Stimulated activated naive B cell treated with anti-CD40 and anti-IgM and Interleukin-4, amounts not matched to agents 10 μg/mL and 1 μg/mL and 100 μg/mL, for 72 hours (primary cell): ENCODE data around the gene HTRA3.

Experiments
- ATAC-seq, 2 donors: fragments of 150-1000 bp; cut with Tn5 transposase; replicated peaks; 2 replicates each; pipeline ENCODE4 v1.10.0; 2021; ENCODE audit warnings: moderate library complexity in 1 of 2
- DNase-seq: peaks from one replicate; pipeline ENCODE4 v3.0.0; 2021
- H3K27ac Mint-ChIP-seq: one replicate; pipeline ENCODE4 v1.8.0; 2022; ENCODE audit warnings: mild to moderate bottlenecking, mixed read lengths
- H3K27me3 Mint-ChIP-seq, 2 donors: one replicate each; pipeline ENCODE4 v1.8.0; 2022; ENCODE audit warnings: mixed read lengths in 2 of 2
- H3K36me3 Mint-ChIP-seq, 2 donors: one replicate each; pipeline ENCODE4 v1.8.0; 2022; ENCODE audit warnings: mixed read lengths in 2 of 2, mild to moderate bottlenecking in 1 of 2
- H3K4me1 Mint-ChIP-seq, 2 donors: one replicate each; pipeline ENCODE4 v1.8.0; 2022; ENCODE audit warnings: mixed read lengths in 2 of 2, mild to moderate bottlenecking in 1 of 2
- H3K4me3 Mint-ChIP-seq, 2 donors: one replicate each; pipeline ENCODE4 v1.8.0; 2022; ENCODE audit warnings: mild to moderate bottlenecking in 2 of 2, mixed read lengths in 2 of 2, moderate library complexity in 1 of 2
- H3K9me3 Mint-ChIP-seq, 2 donors: one replicate each; pipeline ENCODE4 v1.8.0; 2022; ENCODE audit warnings: mixed read lengths in 2 of 2, mild to moderate bottlenecking in 1 of 2

Gene HTRA3

DNA sequence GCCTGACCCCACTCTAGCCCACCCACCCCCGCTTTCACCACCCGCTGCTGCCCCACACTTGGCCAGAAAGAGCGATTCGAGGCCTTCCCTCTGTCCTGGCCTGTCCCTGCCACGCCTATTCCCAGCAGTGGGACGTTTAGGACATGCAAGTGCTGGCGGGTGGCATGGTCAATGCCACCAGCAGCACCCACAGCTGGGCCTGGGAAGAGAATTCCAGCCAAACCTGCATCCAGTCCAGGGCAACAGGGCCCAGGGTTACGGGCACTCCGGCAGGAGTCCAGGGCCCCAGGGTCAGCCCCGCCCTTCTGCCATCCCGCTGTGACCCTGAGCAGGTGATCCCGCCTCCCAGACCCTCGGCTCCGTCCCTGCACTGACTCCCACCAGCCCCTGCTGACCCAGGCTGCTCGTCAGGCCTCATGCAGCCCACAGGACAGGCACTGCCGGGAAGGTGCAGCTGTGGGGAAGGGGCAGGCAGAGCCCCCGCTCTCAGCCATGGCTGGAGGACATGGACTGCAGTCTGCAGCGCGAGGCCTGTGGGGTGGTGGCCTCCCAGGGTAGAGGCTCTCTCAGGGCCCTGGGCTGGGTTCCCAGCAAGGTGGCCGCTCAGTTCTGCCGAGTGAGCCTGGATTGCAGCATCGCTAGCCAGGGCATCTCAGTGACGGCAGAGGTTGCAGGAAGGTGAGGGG lies 6.8 kb upstream of the HTRA3 start:
- H3K27ac Mint-ChIP-seq = no peak overlapping the region
- H3K27me3 Mint-ChIP-seq = peaks cover 15 to 22% of the 10 kb centered on the region in 2 donors
- H3K9me3 Mint-ChIP-seq = no peaks in the 10 kb centered on the region
- no peak for DNase-seq
- no peak for ATAC-seq
- H3K4me3 Mint-ChIP-seq = no peak overlapping the region
- no peaks in the 10 kb centered on the region for H3K36me3 Mint-ChIP-seq
- peaks cover 0 to 2% of the 10 kb centered on the region in 2 donors for H3K4me1 Mint-ChIP-seq

- no peak overlapping the region for H3K4me3 Mint-ChIP-seq
- DNase-seq (no peak), ATAC-seq (no peak)
- no peaks in the 10 kb centered on the region for H3K9me3 Mint-ChIP-seq
- H3K27ac Mint-ChIP-seq = no peak overlapping the region
- H3K36me3 Mint-ChIP-seq = no peaks in the 10 kb centered on the region
- peaks cover 0 to 2% of the 10 kb centered on the region in 2 donors for H3K4me1 Mint-ChIP-seq
- peaks cover 19 to 21% of the 10 kb centered on the region in 2 donors for H3K27me3 Mint-ChIP-seq
These were observed 6.2 kb upstream of the HTRA3 start for GRCh38 chr4:8263397-8263796.

DNA sequence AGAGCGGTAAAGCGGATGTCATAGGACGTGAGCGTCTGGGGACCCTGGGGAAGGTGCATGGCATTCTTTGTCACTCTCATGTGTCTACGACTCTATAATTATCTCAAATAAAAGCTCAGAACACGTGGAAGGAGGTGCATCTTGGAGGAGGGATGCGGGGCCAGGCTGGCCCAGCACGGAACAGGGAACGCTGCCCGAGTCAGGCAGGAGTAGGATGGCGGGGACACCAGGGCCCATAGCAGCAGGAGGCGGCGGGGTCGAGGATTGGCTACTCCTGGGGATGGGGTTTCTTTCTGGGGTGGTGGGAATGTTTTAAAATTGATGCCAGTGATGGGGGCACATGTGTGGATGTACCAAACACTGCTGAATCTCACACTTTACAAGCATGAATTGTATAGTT lies 5.4 kb upstream of the HTRA3 start:
- Mint-ChIP-seq H3K36me3 (no peaks in the 10 kb centered on the region), H3K27me3 (peaks cover 26 to 27% of the 10 kb centered on the region in 2 donors), H3K4me1 (peaks cover 0 to 2% of the 10 kb centered on the region in 2 donors), H3K27ac (no peak overlapping the region), H3K4me3 (no peak overlapping the region), H3K9me3 (no peaks in the 10 kb centered on the region)
- DNase-seq (no peak), ATAC-seq (no peak)

- peaks cover 29 to 33% of the 10 kb centered on the region in 2 donors for H3K27me3 Mint-ChIP-seq
- no peak overlapping the region for H3K27ac Mint-ChIP-seq
- DNase-seq (no peak), ATAC-seq (no peak)
- no peaks in the 10 kb centered on the region for H3K9me3 Mint-ChIP-seq
- H3K4me3 Mint-ChIP-seq = no peak overlapping the region
- peaks cover 0 to 4% of the 10 kb centered on the region in 2 donors for H3K4me1 Mint-ChIP-seq
- no peaks in the 10 kb centered on the region for H3K36me3 Mint-ChIP-seq
These were observed 4.2 kb upstream of the HTRA3 start for GRCh38 chr4:8265171-8265929.

- peaks cover 0 to 4% of the 10 kb centered on the region in 2 donors for H3K4me1 Mint-ChIP-seq
- ATAC-seq = no peak
- no peaks in the 10 kb centered on the region for H3K9me3 Mint-ChIP-seq
- peaks cover 34 to 40% of the 10 kb centered on the region in 2 donors for H3K27me3 Mint-ChIP-seq
- H3K27ac Mint-ChIP-seq = no peak overlapping the region
- H3K36me3 Mint-ChIP-seq = no peaks in the 10 kb centered on the region
- no peak overlapping the region for H3K4me3 Mint-ChIP-seq
- DNase-seq = no peak
These were observed 3.5 kb upstream of the HTRA3 start for GRCh38 chr4:8266088-8266487.

GRCh38 chr4:8266508-8266907 lies 3.0 kb upstream of the HTRA3 start:
- no peak overlapping the region for H3K27ac Mint-ChIP-seq
- H3K27me3 Mint-ChIP-seq = peaks cover 38 to 44% of the 10 kb centered on the region in 2 donors
- no peaks in the 10 kb centered on the region for H3K9me3 Mint-ChIP-seq
- peaks cover 0 to 4% of the 10 kb centered on the region in 2 donors for H3K4me1 Mint-ChIP-seq
- ATAC-seq (no peak), DNase-seq (no peak)
- no peaks in the 10 kb centered on the region for H3K36me3 Mint-ChIP-seq
- H3K4me3 Mint-ChIP-seq = no peak overlapping the region

DNA sequence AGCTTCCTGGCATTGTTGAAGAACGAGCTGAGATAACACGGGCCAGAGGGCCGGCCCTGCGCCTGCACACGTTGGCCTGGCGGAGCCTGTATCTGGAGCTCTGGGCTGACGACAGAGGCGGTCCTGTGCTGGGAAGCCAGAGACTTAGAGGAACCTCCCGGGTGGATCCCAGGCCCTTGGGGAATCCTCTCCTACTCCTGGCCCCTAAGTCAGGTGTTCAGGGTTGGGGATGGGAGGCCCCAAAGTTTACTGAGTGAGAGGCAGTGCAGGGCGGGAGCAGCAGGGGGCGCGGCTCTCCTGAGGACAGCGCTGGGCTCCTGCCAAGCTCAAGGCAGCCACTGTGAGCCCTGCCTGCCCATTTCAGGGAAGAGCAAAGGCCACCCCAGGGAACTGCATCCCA lies 2.5 kb upstream of the HTRA3 start:
- no peaks in the 10 kb centered on the region for H3K36me3 Mint-ChIP-seq
- H3K27ac Mint-ChIP-seq = no peak overlapping the region
- H3K4me3 Mint-ChIP-seq = no peak overlapping the region
- ATAC-seq (peak; percentile 70 to 77), DNase-seq (peak; percentile 15)
- no peaks in the 10 kb centered on the region for H3K9me3 Mint-ChIP-seq
- peaks cover 0 to 4% of the 10 kb centered on the region in 2 donors for H3K4me1 Mint-ChIP-seq
- peaks cover 44 to 50% of the 10 kb centered on the region in 2 donors for H3K27me3 Mint-ChIP-seq

DNA sequence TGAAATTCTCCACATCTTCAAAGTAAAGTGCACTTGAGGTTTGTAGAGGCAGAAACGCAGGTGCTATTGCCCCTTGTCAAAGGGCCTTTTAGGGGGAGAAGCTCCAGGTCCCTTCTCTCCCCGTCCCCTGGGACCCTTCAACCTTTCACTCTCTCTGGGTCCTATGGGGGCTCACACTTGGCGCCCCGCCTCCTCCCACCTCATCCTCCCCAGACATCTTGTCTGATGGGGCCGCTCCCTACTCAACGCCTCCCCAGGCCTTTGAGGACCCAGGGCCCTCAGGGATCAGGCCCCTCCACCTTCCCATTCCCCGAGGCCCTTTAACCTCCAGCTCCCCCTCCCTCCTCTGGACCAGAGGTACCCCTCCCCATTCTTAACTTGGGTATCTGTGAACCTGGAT lies 1.3 kb upstream of the HTRA3 start:
- Mint-ChIP-seq H3K27ac (no peak overlapping the region), H3K4me1 (peaks cover 0 to 4% of the 10 kb centered on the region in 2 donors), H3K27me3 (peaks cover 50 to 57% of the 10 kb centered on the region in 2 donors), H3K9me3 (no peaks in the 10 kb centered on the region), H3K36me3 (no peaks in the 10 kb centered on the region), H3K4me3 (no peak overlapping the region)
- ATAC-seq (no peak), DNase-seq (no peak)

GRCh38 chr4:8268901-8269534 lies 536 bp upstream of the HTRA3 start:
- no peaks in the 10 kb centered on the region for H3K9me3 Mint-ChIP-seq
- ATAC-seq (no peak), DNase-seq (no peak)
- H3K4me1 Mint-ChIP-seq = peaks cover 0 to 1% of the 10 kb centered on the region in 2 donors
- H3K27me3 Mint-ChIP-seq = peaks cover 49 to 59% of the 10 kb centered on the region in 2 donors
- H3K27ac Mint-ChIP-seq = no peak overlapping the region
- H3K36me3 Mint-ChIP-seq = no peaks in the 10 kb centered on the region
- no peak overlapping the region for H3K4me3 Mint-ChIP-seq

- no peak for ATAC-seq
- DNase-seq = no peak
- Mint-ChIP-seq H3K27me3 (peaks cover 51 to 71% of the 10 kb centered on the region in 2 donors), H3K27ac (no peak overlapping the region), H3K4me1 (peaks cover 0 to 1% of the 10 kb centered on the region in 2 donors), H3K36me3 (no peaks in the 10 kb centered on the region), H3K4me3 (no peak overlapping the region), H3K9me3 (no peaks in the 10 kb centered on the region)
These were observed 841 bp downstream of the HTRA3 start for GRCh38 chr4:8270418-8270771.

GRCh38 chr4:8270912-8271815 lies 1.6 kb downstream of the HTRA3 start:
- DNase-seq (no peak), ATAC-seq (no peak)
- no peaks in the 10 kb centered on the region for H3K36me3 Mint-ChIP-seq
- H3K4me3 Mint-ChIP-seq = no peak overlapping the region
- H3K9me3 Mint-ChIP-seq = no peaks in the 10 kb centered on the region
- no peak overlapping the region for H3K27ac Mint-ChIP-seq
- peaks cover 0 to 1% of the 10 kb centered on the region in 2 donors for H3K4me1 Mint-ChIP-seq
- peaks cover 50 to 68% of the 10 kb centered on the region in 2 donors for H3K27me3 Mint-ChIP-seq

DNA sequence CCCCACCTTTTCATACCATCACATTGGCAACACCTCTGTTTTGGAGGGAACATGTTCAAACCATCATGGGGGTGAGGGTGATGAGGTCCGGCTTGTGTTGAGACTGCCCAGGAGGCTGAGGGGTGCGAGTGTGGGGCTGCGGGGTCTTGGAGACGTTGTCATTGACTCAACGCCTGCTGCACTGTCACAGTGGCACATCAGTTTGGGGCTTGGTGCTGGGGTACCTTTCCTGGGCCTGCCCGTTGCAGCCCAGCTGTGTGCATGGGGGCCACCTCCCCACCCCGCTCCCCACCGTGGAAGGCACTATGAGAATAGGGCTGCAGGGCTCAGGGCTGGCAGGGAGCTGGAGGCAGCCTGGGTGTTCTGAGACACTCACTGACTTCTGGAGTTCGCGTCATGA lies 2.3 kb downstream of the HTRA3 start:
- no peak overlapping the region for H3K4me3 Mint-ChIP-seq
- DNase-seq (no peak), ATAC-seq (no peak)
- H3K9me3 Mint-ChIP-seq = no peaks in the 10 kb centered on the region
- peaks cover 53 to 73% of the 10 kb centered on the region in 2 donors for H3K27me3 Mint-ChIP-seq
- no peak overlapping the region for H3K27ac Mint-ChIP-seq
- no peaks in the 10 kb centered on the region for H3K36me3 Mint-ChIP-seq
- H3K4me1 Mint-ChIP-seq = peaks cover 0 to 1% of the 10 kb centered on the region in 2 donors

GRCh38 chr4:8272472-8273428 lies 3.2 kb downstream of the HTRA3 start:
- peaks cover 0 to 1% of the 10 kb centered on the region in 2 donors for H3K4me1 Mint-ChIP-seq
- H3K27me3 Mint-ChIP-seq = peaks cover 59 to 83% of the 10 kb centered on the region in 2 donors
- no peaks in the 10 kb centered on the region for H3K36me3 Mint-ChIP-seq
- ATAC-seq = no peak
- DNase-seq = no peak
- H3K4me3 Mint-ChIP-seq = no peak overlapping the region
- H3K9me3 Mint-ChIP-seq = no peaks in the 10 kb centered on the region
- H3K27ac Mint-ChIP-seq = no peak overlapping the region
